ENCODE data around the gene CHD6. TPM values are rescaled to one million over a fixed set of nuclear protein-coding genes. Genes with fewer than 3 reads are reported as not detected.

The CHD6 gene
- total RNA-seq, 5 donors from 2014 or later (not counting 1 experiment from before 2014, with no cell fraction given), result 68.4 to 105 (median 74.9) TPM

GRCh38 chr20:41494451-41494850, 123.7 kb downstream of the CHD6 start:
- Histone ChIP-seq H3K4me1 (ENCODE audit: control insufficient read depth in 1 of 2, extremely low read depth in 1 of 2, insufficient read depth in 2 of 2, low read length in 2 of 2) (no peaks in the 10 kb centered on the region), H3K36me3 (ENCODE audit: control insufficient read depth in 2 of 2, extremely low read depth in 1 of 2, insufficient read depth in 1 of 2, low read length in 1 of 2) (peaks cover 4 to 53% of the 10 kb centered on the region in 2 donors), H3K27ac (ENCODE audit: low read length) (no peak overlapping the region), H3K27me3 (replicated peaks in 1 of 2; ENCODE audit: control insufficient read depth in 2 of 2, extremely low read depth in 1 of 2, insufficient read depth in 2 of 2, low read length in 1 of 2) (no peaks in the 10 kb centered on the region), H3K9me3 (no peaks in the 10 kb centered on the region), H3K4me3 (ENCODE audit: control insufficient read depth in 1 of 2, extremely low read depth in 1 of 2, low read length in 1 of 2) (no peak overlapping the region)
- no peak for ATAC-seq (replicated peaks in 1 of 4)
- WGBS (ENCODE audit: insufficient coverage), result 80% methylated on average over 1 of the region's 4 CpGs
- Mint-ChIP-seq H3K27me3 (no peaks in the 10 kb centered on the region), H3K9me3 (no peaks in the 10 kb centered on the region), H3K4me1 (peaks cover 0 to 7% (median 0%) of the 10 kb centered on the region in 3 donors), H3K4me3 (no peak overlapping the region), H3K27ac (no peak overlapping the region), H3K36me3 (peaks cover 76% of the 10 kb centered on the region)
- CTCF ChIA-PET, result interaction anchor here in 1 of 2 donors (0.8 kb wide), 1 partner anchor 569 kb away, joined by 3 read pairs; no protein-coding TSS in a partner anchor
- DNase-seq, result no peak
- POLR2A ChIA-PET, result no interaction called here

- Mint-ChIP-seq H3K27ac (peak overlapping the region; percentile 34 to 53), H3K4me3 (no peak overlapping the region), H3K27me3 (no peaks in the 10 kb centered on the region), H3K4me1 (peaks cover 20 to 23% (median 21%) of the 10 kb centered on the region in 3 donors), H3K9me3 (no peaks in the 10 kb centered on the region), H3K36me3 (peaks cover 72% of the 10 kb centered on the region)
- no peak overlapping the region for H3K27ac ChIP-seq (ENCODE audit: low read length)
- CTCF ChIA-PET, result no interaction called here
- no CpG with 5 or more reads among the region's 1 CpG for WGBS (ENCODE audit: insufficient coverage)
- ATAC-seq (replicated peaks in 1 of 4), result no peak
- H3K4me1 ChIP-seq (ENCODE audit: control insufficient read depth in 1 of 2, extremely low read depth in 1 of 2, insufficient read depth in 2 of 2, low read length in 2 of 2), result peaks cover 0 to 16% of the 10 kb centered on the region in 2 experiments
- no peaks in the 10 kb centered on the region for H3K27me3 ChIP-seq (replicated peaks in 1 of 2; ENCODE audit: control insufficient read depth in 2 of 2, extremely low read depth in 1 of 2, insufficient read depth in 2 of 2, low read length in 1 of 2)
- no peak overlapping the region for H3K4me3 ChIP-seq (ENCODE audit: control insufficient read depth in 1 of 2, extremely low read depth in 1 of 2, low read length in 1 of 2)
- POLR2A ChIA-PET, result no interaction called here
- H3K9me3 ChIP-seq, result no peaks in the 10 kb centered on the region
- no peak for DNase-seq
- peaks cover 4 to 58% of the 10 kb centered on the region in 2 donors for H3K36me3 ChIP-seq (ENCODE audit: control insufficient read depth in 2 of 2, extremely low read depth in 1 of 2, insufficient read depth in 1 of 2, low read length in 1 of 2)
Observed at GRCh38 chr20:41483553-41483930, 134.6 kb downstream of the CHD6 start.

- Mint-ChIP-seq H3K27ac (peak overlapping the region; percentile 64 to 72), H3K9me3 (no peaks in the 10 kb centered on the region), H3K27me3 (no peaks in the 10 kb centered on the region), H3K4me1 (peaks cover 21 to 28% (median 23%) of the 10 kb centered on the region in 3 donors), H3K4me3 (no peak overlapping the region), H3K36me3 (peaks cover 72% of the 10 kb centered on the region)
- no peak overlapping the region for H3K4me3 ChIP-seq (ENCODE audit: control insufficient read depth in 1 of 2, extremely low read depth in 1 of 2, low read length in 1 of 2)
- ChIA-PET POLR2A (no interaction called here), CTCF (no interaction called here)
- no peak overlapping the region for H3K27ac ChIP-seq (ENCODE audit: low read length)
- 86% methylated on average over 1 of the region's 6 CpGs for WGBS (ENCODE audit: insufficient coverage)
- peaks cover 0 to 16% of the 10 kb centered on the region in 2 experiments for H3K4me1 ChIP-seq (ENCODE audit: control insufficient read depth in 1 of 2, extremely low read depth in 1 of 2, insufficient read depth in 2 of 2, low read length in 2 of 2)
- ATAC-seq (replicated peaks in 1 of 4) (no peak), DNase-seq (no peak)
- no peaks in the 10 kb centered on the region for H3K9me3 ChIP-seq
- peaks cover 0 to 58% of the 10 kb centered on the region in 2 donors for H3K36me3 ChIP-seq (ENCODE audit: control insufficient read depth in 2 of 2, extremely low read depth in 1 of 2, insufficient read depth in 1 of 2, low read length in 1 of 2)
- no peaks in the 10 kb centered on the region for H3K27me3 ChIP-seq (replicated peaks in 1 of 2; ENCODE audit: control insufficient read depth in 2 of 2, extremely low read depth in 1 of 2, insufficient read depth in 2 of 2, low read length in 1 of 2)
Observed at GRCh38 chr20:41482647-41483552, 135.3 kb downstream of the CHD6 start.

- H3K9me3 ChIP-seq, result no peaks in the 10 kb centered on the region
- peaks cover 0 to 36% of the 10 kb centered on the region in 2 donors for H3K36me3 ChIP-seq (ENCODE audit: control insufficient read depth in 2 of 2, extremely low read depth in 1 of 2, insufficient read depth in 1 of 2, low read length in 1 of 2)
- Mint-ChIP-seq H3K36me3 (peaks cover 69% of the 10 kb centered on the region), H3K4me3 (peak overlapping the region in 1 of 3 donors; percentile 30), H3K9me3 (no peaks in the 10 kb centered on the region), H3K4me1 (peaks cover 21 to 34% (median 26%) of the 10 kb centered on the region in 3 donors), H3K27me3 (no peaks in the 10 kb centered on the region), H3K27ac (peak overlapping the region; percentile 81 to 92)
- H3K27ac ChIP-seq (ENCODE audit: low read length), result no peak overlapping the region
- no CpG with 5 or more reads among the region's 2 CpGs for WGBS (ENCODE audit: insufficient coverage)
- peaks cover 0 to 16% of the 10 kb centered on the region in 2 experiments for H3K4me1 ChIP-seq (ENCODE audit: control insufficient read depth in 1 of 2, extremely low read depth in 1 of 2, insufficient read depth in 2 of 2, low read length in 2 of 2)
- ChIA-PET POLR2A (interaction anchor here in 1 of 2 donors (1.0 kb wide), 1 partner anchor 9 kb away, joined by 3 read pairs; no protein-coding TSS in a partner anchor), CTCF (no interaction called here)
- H3K27me3 ChIP-seq (replicated peaks in 1 of 2; ENCODE audit: control insufficient read depth in 2 of 2, extremely low read depth in 1 of 2, insufficient read depth in 2 of 2, low read length in 1 of 2), result no peaks in the 10 kb centered on the region
- H3K4me3 ChIP-seq (ENCODE audit: control insufficient read depth in 1 of 2, extremely low read depth in 1 of 2, low read length in 1 of 2), result no peak overlapping the region
- DNase-seq (peak in 14 of 35 experiments; percentile 0 to 41 (median 12)), ATAC-seq (replicated peaks in 1 of 4) (peak; percentile 79 to 96 (median 88))
Observed at GRCh38 chr20:41480054-41480770, 138.0 kb downstream of the CHD6 start.

- DNase-seq (no peak), ATAC-seq (replicated peaks in 1 of 4) (no peak)
- H3K36me3 ChIP-seq (ENCODE audit: control insufficient read depth in 2 of 2, extremely low read depth in 1 of 2, insufficient read depth in 1 of 2, low read length in 1 of 2), result peaks cover 0 to 30% of the 10 kb centered on the region in 2 donors
- no CpG with 5 or more reads among the region's 1 CpG for WGBS (ENCODE audit: insufficient coverage)
- Mint-ChIP-seq H3K9me3 (no peaks in the 10 kb centered on the region), H3K4me1 (peaks cover 21 to 36% (median 26%) of the 10 kb centered on the region in 3 donors), H3K27ac (peak overlapping the region; percentile 59 to 92), H3K36me3 (peaks cover 66% of the 10 kb centered on the region), H3K4me3 (peak overlapping the region in 1 of 3 donors; percentile 34), H3K27me3 (no peaks in the 10 kb centered on the region)
- H3K4me1 ChIP-seq (ENCODE audit: control insufficient read depth in 1 of 2, extremely low read depth in 1 of 2, insufficient read depth in 2 of 2, low read length in 2 of 2), result peaks cover 0 to 16% of the 10 kb centered on the region in 2 experiments
- H3K9me3 ChIP-seq, result no peaks in the 10 kb centered on the region
- ChIA-PET POLR2A (no interaction called here), CTCF (no interaction called here)
- no peak overlapping the region for H3K4me3 ChIP-seq (ENCODE audit: control insufficient read depth in 1 of 2, extremely low read depth in 1 of 2, low read length in 1 of 2)
- H3K27ac ChIP-seq (ENCODE audit: low read length), result no peak overlapping the region
- H3K27me3 ChIP-seq (replicated peaks in 1 of 2; ENCODE audit: control insufficient read depth in 2 of 2, extremely low read depth in 1 of 2, insufficient read depth in 2 of 2, low read length in 1 of 2), result no peaks in the 10 kb centered on the region
Observed at GRCh38 chr20:41479113-41479512, 139.1 kb downstream of the CHD6 start.

- peaks cover 0 to 30% of the 10 kb centered on the region in 2 donors for H3K36me3 ChIP-seq (ENCODE audit: control insufficient read depth in 2 of 2, extremely low read depth in 1 of 2, insufficient read depth in 1 of 2, low read length in 1 of 2)
- H3K9me3 ChIP-seq, result no peaks in the 10 kb centered on the region
- no peak overlapping the region for H3K27ac Mint-ChIP-seq
- H3K27ac ChIP-seq (ENCODE audit: low read length), result no peak overlapping the region
- H3K4me1 ChIP-seq (ENCODE audit: control insufficient read depth in 1 of 2, extremely low read depth in 1 of 2, insufficient read depth in 2 of 2, low read length in 2 of 2), result peaks cover 0 to 16% of the 10 kb centered on the region in 2 experiments
- no peak for ATAC-seq (replicated peaks in 1 of 4)
- DNase-seq, result no peak
- H3K9me3 Mint-ChIP-seq, result no peaks in the 10 kb centered on the region
- ChIA-PET CTCF (no interaction called here), POLR2A (no interaction called here)
- peaks cover 21 to 40% (median 26%) of the 10 kb centered on the region in 3 donors for H3K4me1 Mint-ChIP-seq
- no peak overlapping the region for H3K4me3 Mint-ChIP-seq
- WGBS (ENCODE audit: insufficient coverage), result 100% methylated on average over 1 of the region's 1 CpG
- H3K27me3 Mint-ChIP-seq, result no peaks in the 10 kb centered on the region
- no peak overlapping the region for H3K4me3 ChIP-seq (ENCODE audit: control insufficient read depth in 1 of 2, extremely low read depth in 1 of 2, low read length in 1 of 2)
- peaks cover 64% of the 10 kb centered on the region for H3K36me3 Mint-ChIP-seq
- no peaks in the 10 kb centered on the region for H3K27me3 ChIP-seq (replicated peaks in 1 of 2; ENCODE audit: control insufficient read depth in 2 of 2, extremely low read depth in 1 of 2, insufficient read depth in 2 of 2, low read length in 1 of 2)
Observed at GRCh38 chr20:41478026-41478425, 140.2 kb downstream of the CHD6 start.

All from T-cell (primary cell).